Ishikawa (cell line): ENCODE measurements around the gene SERINC5.

Experiments used
- CEBPB ChIP-seq: IDR thresholded peaks from 2 replicates; pipeline ENCODE4 v1.6.1; 2012
- CREB1 ChIP-seq: IDR thresholded peaks from 2 replicates; pipeline ENCODE4 v1.6.1; 2012; ENCODE audit warnings: low read depth
- EGR1 ChIP-seq: IDR thresholded peaks from 2 replicates; pipeline ENCODE4 v1.6.1; 2012
- EP300 ChIP-seq: IDR thresholded peaks from 2 replicates; pipeline ENCODE4 v1.6.1; 2012; ENCODE audit warnings: borderline replicate concordance
- NFIC ChIP-seq: IDR thresholded peaks from 2 replicates; pipeline ENCODE4 v1.6.1; 2012
- RAD21 ChIP-seq: IDR thresholded peaks from 2 replicates; pipeline ENCODE4 v1.6.1; 2012; ENCODE audit warnings: low read depth
- TAF1 ChIP-seq: IDR thresholded peaks from 2 replicates; pipeline ENCODE4 v1.6.1; 2012; ENCODE audit warnings: low read depth, mild to moderate bottlenecking
- TCF12 ChIP-seq: IDR thresholded peaks from 2 replicates; pipeline ENCODE4 v1.6.1; 2012; ENCODE audit warnings: low read depth
- TEAD4 ChIP-seq: IDR thresholded peaks from 2 replicates; pipeline ENCODE4 v1.6.1; 2012
- YY1 ChIP-seq: IDR thresholded peaks from 2 replicates; pipeline ENCODE4 v1.6.1; 2012; ENCODE audit warnings: low read depth
- ZBTB7A ChIP-seq: IDR thresholded peaks from 2 replicates; pipeline ENCODE4 v1.6.1; 2012; ENCODE audit warnings: low read depth
- TF ChIP-seq, protein P1 (sequence below): IDR thresholded peaks from 2 replicates; pipeline ENCODE4 v1.6.1; 2012
- TF ChIP-seq, protein P2 (sequence below): IDR thresholded peaks from 2 replicates; pipeline ENCODE4 v1.6.1; 2012; ENCODE audit warnings: low read depth, mild to moderate bottlenecking
- TF ChIP-seq, protein P3 (sequence below): IDR thresholded peaks from 2 replicates; pipeline ENCODE4 v1.6.1; 2012

DNA sequence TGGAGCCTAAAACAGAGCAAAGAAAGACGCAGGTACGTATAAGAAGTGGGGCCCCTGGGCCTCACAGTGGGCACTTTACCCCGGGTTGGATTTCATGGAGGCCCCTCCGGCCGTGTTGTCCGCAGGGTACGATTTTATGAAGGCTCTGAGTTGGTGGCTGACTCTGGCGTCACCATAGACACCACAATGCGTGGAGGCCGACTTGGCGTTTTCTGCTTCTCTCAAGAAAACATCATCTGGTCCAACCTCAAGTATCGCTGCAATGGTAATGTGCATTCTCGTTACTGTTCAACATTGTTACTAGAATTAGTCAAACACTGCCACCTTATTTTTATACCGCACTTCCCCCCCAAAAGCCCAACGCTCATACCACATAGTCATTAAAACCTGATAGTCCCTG is 173.6 kb downstream of the SERINC5 start:
- TF ChIP-seq, protein P1, sequence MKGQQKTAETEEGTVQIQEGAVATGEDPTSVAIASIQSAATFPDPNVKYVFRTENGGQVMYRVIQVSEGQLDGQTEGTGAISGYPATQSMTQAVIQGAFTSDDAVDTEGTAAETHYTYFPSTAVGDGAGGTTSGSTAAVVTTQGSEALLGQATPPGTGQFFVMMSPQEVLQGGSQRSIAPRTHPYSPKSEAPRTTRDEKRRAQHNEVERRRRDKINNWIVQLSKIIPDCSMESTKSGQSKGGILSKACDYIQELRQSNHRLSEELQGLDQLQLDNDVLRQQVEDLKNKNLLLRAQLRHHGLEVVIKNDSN: no peak
- TF ChIP-seq, protein P2, sequence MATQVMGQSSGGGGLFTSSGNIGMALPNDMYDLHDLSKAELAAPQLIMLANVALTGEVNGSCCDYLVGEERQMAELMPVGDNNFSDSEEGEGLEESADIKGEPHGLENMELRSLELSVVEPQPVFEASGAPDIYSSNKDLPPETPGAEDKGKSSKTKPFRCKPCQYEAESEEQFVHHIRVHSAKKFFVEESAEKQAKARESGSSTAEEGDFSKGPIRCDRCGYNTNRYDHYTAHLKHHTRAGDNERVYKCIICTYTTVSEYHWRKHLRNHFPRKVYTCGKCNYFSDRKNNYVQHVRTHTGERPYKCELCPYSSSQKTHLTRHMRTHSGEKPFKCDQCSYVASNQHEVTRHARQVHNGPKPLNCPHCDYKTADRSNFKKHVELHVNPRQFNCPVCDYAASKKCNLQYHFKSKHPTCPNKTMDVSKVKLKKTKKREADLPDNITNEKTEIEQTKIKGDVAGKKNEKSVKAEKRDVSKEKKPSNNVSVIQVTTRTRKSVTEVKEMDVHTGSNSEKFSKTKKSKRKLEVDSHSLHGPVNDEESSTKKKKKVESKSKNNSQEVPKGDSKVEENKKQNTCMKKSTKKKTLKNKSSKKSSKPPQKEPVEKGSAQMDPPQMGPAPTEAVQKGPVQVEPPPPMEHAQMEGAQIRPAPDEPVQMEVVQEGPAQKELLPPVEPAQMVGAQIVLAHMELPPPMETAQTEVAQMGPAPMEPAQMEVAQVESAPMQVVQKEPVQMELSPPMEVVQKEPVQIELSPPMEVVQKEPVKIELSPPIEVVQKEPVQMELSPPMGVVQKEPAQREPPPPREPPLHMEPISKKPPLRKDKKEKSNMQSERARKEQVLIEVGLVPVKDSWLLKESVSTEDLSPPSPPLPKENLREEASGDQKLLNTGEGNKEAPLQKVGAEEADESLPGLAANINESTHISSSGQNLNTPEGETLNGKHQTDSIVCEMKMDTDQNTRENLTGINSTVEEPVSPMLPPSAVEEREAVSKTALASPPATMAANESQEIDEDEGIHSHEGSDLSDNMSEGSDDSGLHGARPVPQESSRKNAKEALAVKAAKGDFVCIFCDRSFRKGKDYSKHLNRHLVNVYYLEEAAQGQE: no peak
- TF ChIP-seq TEAD4 (no peak), RAD21 (no peak), YY1 (no peak), EGR1 (no peak), EP300 (no peak), CREB1 (no peak), TCF12 (no peak), NFIC (no peak), TAF1 (no peak), ZBTB7A (no peak), CEBPB (no peak)
- TF ChIP-seq, protein P3, sequence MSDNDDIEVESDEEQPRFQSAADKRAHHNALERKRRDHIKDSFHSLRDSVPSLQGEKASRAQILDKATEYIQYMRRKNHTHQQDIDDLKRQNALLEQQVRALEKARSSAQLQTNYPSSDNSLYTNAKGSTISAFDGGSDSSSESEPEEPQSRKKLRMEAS: no peak
